LHCN-M2 (cell line): ENCODE measurements around the gene FAM184B. TPM values are rescaled to one million over a fixed set of nuclear protein-coding genes. Genes with fewer than 3 reads are reported as not detected.
"Not testable (repeated sequence)": the region's sequence is repeated elsewhere in the genome, so short reads cannot be mapped to it uniquely, and the experiment has no call there.

Experiments
- DNase-seq: peaks from one replicate; pipeline ENCODE4 v3.0.0-alpha.2; 2012; ENCODE audit warnings: low read depth
- total RNA-seq: library from RNA; depleted of rRNA; stranded (reverse); fragments of >200 nt; gene quantifications from 2 replicates; pipeline ENCODE4 v1.2.3, GENCODE V29; 2014

FAM184B gene
- total RNA-seq, 1 experiment from 2014 or later, result not detected

- not testable (repeated sequence) for DNase-seq
Measured at GRCh38 chr4:17684648-17685047, 96.8 kb downstream of the FAM184B start.

- no peak for DNase-seq
Measured at GRCh38 chr4:17682222-17682566, 99.2 kb downstream of the FAM184B start.

DNA sequence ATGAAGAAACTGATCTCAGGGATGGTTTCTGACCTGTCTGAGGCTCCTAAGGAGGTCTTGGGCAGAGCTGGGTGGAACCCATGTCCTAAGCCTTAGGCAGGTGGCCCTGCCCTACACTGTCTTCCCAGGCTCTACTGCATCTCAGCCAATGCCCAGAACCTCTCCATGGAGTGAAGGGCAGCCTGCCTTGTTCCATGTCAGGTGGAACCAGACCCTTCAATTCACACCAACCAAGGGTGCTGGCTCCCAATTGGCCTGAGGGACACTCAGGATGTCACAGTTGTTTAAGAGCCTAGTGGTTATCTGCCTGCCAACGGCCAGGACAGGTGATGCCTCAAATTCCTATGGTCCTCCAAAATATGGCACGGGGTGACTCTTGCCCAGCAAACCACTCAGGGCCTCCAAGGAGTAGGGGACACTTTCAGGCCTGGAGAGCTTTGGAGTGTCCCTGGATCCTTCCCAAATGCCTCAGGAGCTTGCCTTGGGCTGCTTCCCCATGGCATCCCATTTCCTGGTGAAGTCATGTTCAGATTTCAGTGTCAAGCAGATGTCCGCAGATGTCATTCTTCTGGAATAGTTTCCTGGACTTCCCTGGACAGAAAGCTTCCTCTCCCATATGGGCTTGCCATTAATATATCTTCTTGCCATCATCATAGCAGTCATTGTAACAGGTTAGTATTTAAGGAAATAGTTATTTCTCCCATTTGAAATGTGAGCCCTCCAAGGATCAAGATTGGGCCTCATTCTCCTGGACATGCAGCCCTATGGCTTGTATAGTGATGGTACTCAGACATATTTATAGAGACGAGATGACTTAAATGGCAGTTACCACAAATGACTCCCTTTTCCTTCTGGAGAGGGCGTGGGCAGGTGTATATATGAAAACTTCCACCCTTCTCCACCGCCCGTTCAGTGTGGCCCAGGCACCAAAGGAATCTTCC is 99.9 kb downstream of the FAM184B start:
- no peak for DNase-seq

GRCh38 chr4:17680559-17681280 is 100.7 kb downstream of the FAM184B start:
- DNase-seq, result no peak

DNA sequence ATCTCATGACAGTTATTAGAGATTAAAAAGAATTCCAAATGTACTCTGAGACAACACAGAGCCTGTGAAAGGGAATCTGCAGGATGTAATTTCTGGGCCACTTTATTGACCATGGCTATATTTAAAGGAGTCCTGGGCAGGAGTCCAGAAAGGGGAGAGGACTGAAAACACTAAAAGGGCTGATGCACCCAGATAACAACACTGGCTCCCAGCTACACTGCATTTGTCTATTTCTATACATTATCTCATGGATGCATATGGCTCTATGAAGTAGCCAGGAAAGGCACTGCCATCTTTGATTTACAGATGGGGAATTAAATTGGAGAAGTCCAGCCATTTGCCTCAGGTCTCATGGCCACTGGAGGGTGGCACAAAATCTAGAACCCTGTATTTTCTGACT is 111.0 kb downstream of the FAM184B start:
- no peak for DNase-seq

- DNase-seq, result no peak
Measured at GRCh38 chr4:17667653-17668201, 113.7 kb downstream of the FAM184B start.

DNA sequence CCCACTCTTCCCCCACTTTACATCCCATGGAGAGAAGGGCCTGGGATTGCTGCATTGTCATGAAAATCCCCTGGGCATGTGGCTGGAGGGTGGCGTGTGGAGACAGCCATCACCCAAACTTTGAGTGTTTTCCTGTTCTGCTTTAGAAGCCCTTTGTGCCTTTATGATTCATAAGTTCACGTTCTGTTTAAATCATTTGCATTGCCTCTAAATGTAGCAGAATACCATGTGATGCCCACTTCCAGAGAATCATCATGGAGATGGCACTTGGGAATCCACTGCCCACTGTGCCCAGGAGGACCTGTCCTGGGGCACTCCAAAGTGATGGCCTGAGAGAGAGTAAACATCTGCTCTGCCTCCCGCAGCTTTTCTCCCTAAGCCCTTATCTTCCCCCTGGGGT is 114.2 kb downstream of the FAM184B start:
- no peak for DNase-seq

DNA sequence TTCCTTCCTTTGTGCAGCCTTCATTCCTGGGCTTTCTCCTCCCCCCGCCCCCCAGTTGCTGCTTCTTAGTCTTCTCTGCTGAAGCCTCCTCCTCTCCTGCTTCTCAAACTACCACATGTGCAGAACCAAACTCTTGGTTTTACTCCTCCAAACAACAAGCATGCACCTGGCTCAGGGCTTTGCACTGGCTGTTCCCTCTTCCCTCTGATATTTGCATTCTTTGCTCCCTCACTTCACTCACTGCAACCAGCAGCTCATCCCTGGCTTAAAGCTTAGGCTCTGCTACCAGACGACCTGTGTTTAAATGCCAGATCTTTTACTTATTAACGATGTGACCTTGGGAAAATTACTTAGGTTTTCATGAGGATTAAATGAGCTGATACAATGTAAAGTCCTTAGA is 115.6 kb downstream of the FAM184B start:
- no peak for DNase-seq

- no peak for DNase-seq
Measured at GRCh38 chr4:17665346-17665745, 116.1 kb downstream of the FAM184B start.

DNA sequence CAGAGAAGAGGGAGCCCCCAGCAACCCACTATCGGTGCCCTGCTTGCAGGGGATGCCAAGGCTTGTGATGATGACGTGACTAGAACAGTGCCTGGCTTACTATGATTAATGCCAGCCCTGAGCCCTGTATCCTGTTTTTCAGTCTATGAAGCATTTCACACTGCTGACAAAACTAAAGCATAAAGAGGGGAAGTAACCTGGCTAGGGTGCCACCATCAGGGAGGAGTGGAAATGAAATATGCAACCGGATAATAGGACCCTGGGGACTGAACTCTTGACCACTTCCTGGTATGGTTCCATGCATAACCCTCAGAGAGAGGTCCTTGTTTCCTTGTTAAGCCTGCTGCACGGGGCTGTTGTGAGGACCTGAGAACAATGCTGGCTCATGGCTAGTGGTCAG is 116.7 kb downstream of the FAM184B start:
- peak; percentile 39 for DNase-seq

DNA sequence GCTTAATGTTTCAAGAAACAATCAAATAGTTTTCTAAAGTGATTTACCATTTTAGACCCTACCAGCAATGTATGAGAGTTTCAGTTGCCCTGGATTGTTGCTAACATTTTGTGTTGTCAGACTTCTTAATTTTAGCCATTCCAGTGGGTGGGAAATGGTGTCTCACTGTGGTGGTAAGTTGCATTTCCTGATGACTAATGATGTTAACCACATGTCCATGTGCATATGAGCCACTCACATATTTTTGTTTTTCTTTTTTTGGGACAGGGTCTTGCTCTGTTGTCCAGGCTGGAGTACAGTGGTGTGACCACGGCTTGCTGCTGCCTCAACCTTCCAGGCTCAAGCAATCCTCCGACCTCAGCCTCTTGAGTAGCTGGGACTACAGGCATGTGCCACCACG is 118.7 kb downstream of the FAM184B start:
- DNase-seq, result peak; percentile 58

DNA sequence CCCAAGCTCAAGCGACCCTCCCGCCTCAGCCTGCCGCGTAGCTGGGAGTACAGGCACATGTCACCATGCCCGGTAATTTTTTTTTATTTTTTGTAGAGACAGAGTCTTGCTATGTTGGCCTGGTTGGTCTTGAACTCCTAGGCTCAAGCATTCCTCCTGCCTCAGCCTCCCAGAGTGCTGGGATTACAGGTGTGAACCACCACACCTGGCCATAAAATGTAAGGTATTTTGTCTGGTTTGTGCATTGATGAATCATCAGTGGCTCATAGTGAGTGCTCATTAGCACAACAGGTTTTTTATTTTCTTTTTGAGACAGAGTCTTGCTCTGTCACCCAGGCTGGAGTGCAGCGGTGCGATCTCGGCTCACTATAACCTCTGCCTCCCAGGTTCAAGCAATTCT is 122.2 kb downstream of the FAM184B start:
- not testable (repeated sequence) for DNase-seq

- no peak for DNase-seq
Measured at GRCh38 chr4:17657849-17658248, 123.6 kb downstream of the FAM184B start.

DNA sequence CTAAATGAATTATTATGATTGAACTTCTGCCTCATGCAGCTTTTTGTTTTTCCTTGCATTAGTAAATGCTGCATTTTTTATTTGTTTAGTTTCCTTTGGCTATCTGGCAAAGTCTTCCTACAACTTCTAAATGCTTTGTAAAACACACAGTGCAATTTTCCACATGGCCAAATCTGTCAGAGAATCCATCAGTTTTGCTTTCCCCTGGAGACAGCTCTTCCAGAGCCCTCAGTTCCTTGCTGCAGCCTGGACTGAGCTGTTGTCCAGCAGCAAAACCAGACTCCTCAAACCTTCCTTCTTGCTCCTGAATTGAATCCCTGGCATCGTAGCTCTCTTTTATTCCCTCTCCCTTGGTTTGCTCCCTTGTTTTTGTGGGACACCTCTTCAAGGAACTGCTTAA is 124.3 kb downstream of the FAM184B start:
- no peak for DNase-seq

GRCh38 chr4:17654701-17655100 is 126.7 kb downstream of the FAM184B start:
- DNase-seq, result no peak

- DNase-seq, result peak; percentile 23
Measured at GRCh38 chr4:17650406-17650805, 131.0 kb downstream of the FAM184B start.

GRCh38 chr4:17647927-17648326 is 133.5 kb downstream of the FAM184B start:
- no peak for DNase-seq

- no peak for DNase-seq
Measured at GRCh38 chr4:17647176-17647806, 134.1 kb downstream of the FAM184B start.

DNA sequence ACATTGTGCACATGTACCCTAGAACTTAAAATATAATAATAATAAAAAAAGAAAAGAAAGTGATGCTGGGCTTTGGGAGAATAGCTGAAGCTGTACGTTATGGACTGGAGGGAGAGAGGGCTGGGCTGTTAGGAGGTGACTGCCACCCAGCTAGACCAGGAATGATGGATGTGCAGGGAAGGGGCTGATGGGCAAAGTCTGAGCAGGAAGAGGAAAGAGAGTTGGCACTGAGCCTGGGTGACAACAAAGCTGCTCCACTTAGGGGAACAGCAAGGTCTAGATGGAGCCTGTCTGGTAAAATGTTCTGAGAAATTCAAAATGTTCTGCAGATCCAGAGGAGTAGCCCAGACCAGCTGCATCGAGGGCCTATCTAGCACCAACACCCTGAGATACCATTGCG is 134.7 kb downstream of the FAM184B start:
- no peak for DNase-seq

GRCh38 chr4:17642398-17642783 is 139.0 kb downstream of the FAM184B start:
- no peak for DNase-seq

DNA sequence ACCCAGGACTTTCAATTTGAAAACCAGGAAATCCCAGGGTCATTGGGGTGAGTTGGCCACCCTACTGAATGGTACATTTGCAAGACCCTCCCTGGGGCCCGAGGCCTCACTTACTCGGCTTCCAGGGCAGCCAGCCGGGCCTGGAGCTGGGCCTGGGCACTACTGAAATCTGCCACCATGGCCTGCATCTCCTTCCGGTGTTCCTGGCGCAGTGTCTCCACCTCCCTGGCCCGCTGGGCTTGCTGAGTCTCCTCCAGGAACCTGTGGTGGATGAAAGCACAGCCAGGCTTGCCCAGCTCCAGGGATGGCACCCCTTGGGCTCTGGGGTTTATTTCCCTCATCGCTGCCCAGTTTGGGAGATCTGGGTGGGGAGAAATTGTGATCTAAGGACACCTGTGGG is 142.3 kb downstream of the FAM184B start:
- DNase-seq, result no peak
